Uterus (tissue), 2 donors: ENCODE data around the gene HGFAC.

Source experiments
- POLR2A ChIP-seq, 2 donors: fragments of 450-650 bp; IDR thresholded peaks; one replicate each; pipeline ENCODE4 v1.6.1; 2016; ENCODE audit warnings: antibody characterized with exemption in 2 of 2, mild to moderate bottlenecking in 1 of 2, moderate library complexity in 1 of 2
- TF ChIP-seq, protein P1 (sequence below), 4 experiments: fragments of 200-600 bp in 2 of 4; fragments of 450-650 bp in 2 of 4; sonication (generic) in 2 of 4; IDR thresholded peaks; one replicate each; pipeline ENCODE4 v1.5.1; 2016 to 2019; ENCODE audit warnings: antibody characterized with exemption in 4 of 4, mild to moderate bottlenecking in 2 of 4, moderate library complexity in 1 of 4

DNA sequence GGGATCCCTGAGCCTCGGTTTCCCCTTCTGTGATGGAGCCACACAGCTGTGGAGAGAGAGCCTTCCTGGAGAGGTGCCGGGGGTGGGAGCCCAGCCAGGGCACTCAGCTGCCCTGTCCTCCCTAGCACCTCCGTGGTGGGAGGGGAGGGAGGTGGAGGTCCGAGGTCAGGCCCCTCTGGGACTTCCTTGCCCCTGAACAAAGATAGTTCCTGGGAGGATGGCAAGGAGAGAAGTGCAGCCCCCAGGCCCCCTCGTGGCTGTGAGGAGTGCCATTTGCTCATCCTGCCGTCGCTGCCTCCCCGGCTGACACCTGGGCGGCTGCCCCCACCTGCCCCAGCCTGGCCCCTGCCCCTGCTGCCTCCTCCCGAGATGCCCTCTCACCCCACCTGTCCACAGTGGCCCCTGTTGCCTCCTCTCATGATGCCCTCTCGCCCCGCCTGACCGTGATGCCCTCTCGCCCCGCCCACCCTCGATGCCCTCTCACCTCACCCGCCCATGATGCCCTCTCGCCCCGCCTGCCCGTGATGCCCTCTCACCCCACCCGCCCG lies 34.0 kb downstream of the HGFAC start:
- TF ChIP-seq, protein P1, sequence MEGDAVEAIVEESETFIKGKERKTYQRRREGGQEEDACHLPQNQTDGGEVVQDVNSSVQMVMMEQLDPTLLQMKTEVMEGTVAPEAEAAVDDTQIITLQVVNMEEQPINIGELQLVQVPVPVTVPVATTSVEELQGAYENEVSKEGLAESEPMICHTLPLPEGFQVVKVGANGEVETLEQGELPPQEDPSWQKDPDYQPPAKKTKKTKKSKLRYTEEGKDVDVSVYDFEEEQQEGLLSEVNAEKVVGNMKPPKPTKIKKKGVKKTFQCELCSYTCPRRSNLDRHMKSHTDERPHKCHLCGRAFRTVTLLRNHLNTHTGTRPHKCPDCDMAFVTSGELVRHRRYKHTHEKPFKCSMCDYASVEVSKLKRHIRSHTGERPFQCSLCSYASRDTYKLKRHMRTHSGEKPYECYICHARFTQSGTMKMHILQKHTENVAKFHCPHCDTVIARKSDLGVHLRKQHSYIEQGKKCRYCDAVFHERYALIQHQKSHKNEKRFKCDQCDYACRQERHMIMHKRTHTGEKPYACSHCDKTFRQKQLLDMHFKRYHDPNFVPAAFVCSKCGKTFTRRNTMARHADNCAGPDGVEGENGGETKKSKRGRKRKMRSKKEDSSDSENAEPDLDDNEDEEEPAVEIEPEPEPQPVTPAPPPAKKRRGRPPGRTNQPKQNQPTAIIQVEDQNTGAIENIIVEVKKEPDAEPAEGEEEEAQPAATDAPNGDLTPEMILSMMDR (IDR thresholded peaks at IDR 0.05): no peak
- TF ChIP-seq POLR2A (IDR thresholded peaks at IDR 0.05): no peak
